PC-9 (cell line): ENCODE results near the gene RFXAP.

Experiments
- EZH2 ChIP-seq: fragments of 200-600 bp; sonication (generic); IDR thresholded peaks from 2 replicates; pipeline ENCODE4 v1.8.0; 2017; ENCODE audit warnings: antibody characterized with exemption, low read depth
- TF ChIP-seq, protein P1 (sequence below): fragments of 200-600 bp; sonication (generic); conservative IDR thresholded peaks from 2 replicates; pipeline ENCODE4 v1.6.1; 2017; ENCODE audit warnings: mixed run types, antibody characterized with exemption, mild to moderate bottlenecking, moderate library complexity

DNA sequence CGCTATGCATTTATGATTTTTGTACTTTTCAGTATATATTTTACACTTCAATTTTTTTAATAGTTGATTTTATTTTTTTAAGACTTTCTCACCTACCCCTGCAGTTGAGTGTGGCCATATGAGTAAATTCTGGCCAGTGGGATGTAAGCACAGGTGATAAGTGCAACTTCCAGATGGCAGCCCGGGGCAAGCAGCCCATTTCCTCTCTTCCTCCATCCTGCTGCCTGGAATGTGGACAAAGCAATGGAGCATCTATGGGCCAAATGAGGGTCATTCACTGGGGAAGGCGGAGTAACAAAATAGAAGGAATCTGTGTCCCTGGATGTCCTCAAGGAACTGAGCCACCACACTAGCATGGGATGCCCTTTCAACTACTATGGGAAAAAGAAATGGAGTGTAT is 12.3 kb downstream of the RFXAP start:
- TF ChIP-seq, protein P1, sequence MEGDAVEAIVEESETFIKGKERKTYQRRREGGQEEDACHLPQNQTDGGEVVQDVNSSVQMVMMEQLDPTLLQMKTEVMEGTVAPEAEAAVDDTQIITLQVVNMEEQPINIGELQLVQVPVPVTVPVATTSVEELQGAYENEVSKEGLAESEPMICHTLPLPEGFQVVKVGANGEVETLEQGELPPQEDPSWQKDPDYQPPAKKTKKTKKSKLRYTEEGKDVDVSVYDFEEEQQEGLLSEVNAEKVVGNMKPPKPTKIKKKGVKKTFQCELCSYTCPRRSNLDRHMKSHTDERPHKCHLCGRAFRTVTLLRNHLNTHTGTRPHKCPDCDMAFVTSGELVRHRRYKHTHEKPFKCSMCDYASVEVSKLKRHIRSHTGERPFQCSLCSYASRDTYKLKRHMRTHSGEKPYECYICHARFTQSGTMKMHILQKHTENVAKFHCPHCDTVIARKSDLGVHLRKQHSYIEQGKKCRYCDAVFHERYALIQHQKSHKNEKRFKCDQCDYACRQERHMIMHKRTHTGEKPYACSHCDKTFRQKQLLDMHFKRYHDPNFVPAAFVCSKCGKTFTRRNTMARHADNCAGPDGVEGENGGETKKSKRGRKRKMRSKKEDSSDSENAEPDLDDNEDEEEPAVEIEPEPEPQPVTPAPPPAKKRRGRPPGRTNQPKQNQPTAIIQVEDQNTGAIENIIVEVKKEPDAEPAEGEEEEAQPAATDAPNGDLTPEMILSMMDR, result no peak
- no peak for TF ChIP-seq EZH2
